ENCODE results near the gene HIVEP2.
"Not testable (repeated sequence)": the region's sequence is repeated elsewhere in the genome, so short reads cannot be mapped to it uniquely, and the experiment has no call there.

HIVEP2 gene, protein sequence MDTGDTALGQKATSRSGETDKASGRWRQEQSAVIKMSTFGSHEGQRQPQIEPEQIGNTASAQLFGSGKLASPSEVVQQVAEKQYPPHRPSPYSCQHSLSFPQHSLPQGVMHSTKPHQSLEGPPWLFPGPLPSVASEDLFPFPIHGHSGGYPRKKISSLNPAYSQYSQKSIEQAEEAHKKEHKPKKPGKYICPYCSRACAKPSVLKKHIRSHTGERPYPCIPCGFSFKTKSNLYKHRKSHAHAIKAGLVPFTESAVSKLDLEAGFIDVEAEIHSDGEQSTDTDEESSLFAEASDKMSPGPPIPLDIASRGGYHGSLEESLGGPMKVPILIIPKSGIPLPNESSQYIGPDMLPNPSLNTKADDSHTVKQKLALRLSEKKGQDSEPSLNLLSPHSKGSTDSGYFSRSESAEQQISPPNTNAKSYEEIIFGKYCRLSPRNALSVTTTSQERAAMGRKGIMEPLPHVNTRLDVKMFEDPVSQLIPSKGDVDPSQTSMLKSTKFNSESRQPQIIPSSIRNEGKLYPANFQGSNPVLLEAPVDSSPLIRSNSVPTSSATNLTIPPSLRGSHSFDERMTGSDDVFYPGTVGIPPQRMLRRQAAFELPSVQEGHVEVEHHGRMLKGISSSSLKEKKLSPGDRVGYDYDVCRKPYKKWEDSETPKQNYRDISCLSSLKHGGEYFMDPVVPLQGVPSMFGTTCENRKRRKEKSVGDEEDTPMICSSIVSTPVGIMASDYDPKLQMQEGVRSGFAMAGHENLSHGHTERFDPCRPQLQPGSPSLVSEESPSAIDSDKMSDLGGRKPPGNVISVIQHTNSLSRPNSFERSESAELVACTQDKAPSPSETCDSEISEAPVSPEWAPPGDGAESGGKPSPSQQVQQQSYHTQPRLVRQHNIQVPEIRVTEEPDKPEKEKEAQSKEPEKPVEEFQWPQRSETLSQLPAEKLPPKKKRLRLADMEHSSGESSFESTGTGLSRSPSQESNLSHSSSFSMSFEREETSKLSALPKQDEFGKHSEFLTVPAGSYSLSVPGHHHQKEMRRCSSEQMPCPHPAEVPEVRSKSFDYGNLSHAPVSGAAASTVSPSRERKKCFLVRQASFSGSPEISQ (N-terminal part only)

DNA sequence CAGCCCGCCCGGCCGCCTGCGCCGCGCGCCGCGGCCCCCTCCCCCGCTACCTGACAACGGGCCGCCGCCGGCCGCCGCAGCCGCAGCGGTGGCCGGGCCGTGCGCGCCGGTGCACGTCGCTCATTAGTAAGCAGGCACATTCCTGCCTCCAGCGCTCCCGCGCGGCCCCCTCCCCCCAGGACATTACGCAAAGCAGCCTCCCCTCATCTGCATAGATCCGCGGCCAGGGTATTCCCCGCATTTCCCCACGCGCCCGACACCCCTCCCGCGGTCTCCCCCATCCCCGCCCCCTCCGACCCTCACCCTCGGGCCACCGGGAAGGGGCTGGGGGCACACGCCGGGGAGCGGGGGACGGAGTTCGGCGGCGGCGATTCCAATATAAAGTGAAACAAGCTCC is at the start of gene HIVEP2:
TSS of gene HIVEP2 (minus strand) at position 128 of the 397 bp plus-strand sequence. CDS start 170,438 bp downstream, outside the sequence.
- DNase-seq (ENCODE audit: low read depth in 3 of 3), result peak; percentile 80 to 91 (median 81)

DNA sequence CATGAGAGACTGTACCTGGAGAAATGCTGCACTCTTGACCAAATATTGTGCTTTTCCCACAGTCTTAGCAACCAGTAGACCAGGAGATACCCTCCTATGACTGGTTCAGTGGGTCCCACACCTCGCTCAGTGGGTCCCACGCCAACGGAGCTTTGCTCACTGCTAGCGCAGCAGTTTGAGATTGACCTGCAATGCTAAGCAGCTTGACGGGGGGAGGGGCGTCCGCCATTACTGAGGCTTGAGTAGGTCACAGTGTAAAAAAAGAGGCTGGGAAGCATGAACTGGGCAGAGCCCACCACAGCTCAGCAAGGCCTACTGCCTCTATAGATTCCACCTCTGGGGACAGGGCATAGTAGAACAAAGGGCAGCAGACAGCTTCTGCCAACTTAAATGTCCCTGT is 49.0 kb upstream of the HIVEP2 start:
- no peak for DNase-seq (ENCODE audit: low read depth in 3 of 3)

DNA sequence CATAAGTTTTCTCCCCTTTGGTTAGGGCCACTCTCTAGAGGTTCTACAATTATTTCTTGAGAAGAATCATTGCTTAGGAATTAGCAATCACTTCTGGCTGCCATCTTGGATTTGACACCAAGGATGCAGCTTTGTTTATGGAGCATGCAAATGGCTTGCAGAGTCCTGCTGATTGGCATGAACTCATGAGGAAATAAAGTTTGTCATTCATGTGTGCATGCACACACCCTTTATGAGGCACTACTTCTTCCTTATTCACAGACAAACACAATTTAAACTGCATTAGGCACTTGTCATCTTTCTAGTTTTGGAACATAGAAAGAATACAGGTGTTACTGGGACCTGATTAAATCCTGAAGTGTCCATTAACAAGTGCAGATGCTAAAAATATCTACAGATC is 42.5 kb upstream of the HIVEP2 start:
- no peak for DNase-seq (ENCODE audit: low read depth in 3 of 3)

DNA sequence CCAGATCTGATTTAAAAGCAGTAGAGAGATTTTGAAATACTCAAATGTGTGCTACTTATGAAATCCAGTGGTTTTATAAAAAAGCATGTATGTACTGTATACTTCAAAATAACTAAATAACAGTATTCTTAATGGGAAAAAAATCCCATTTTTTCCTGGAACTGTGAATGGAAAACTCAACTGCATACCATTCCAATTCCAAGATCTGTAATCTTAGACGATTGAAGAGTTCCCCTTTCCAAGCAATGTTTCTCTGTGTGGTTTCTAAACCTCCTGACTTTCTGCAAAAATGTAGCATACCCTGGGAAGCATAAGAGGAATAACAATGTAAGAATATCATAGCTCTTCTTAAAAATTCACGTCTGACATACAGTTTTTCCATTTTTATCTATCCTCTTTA is 40.3 kb upstream of the HIVEP2 start:
- DNase-seq (ENCODE audit: low read depth in 3 of 3), result no peak

DNA sequence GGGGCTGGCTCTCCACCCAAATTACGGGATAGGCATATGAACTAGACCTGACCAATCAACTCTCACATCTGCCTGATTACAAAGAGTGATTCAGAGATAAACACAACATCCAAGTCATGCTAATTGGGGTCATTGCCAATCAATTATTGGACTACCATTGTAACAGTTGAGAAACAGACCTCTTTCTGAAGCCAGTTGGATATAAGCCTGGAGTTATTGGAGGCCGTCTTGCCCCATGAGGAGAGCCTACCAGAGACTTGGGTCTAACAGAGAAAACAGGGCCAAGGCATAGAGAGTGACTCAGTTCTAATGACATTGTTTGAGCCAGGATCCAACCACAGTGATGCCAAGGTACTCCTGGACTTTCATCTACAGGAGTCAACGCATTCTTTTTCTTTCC is 39.4 kb upstream of the HIVEP2 start:
- DNase-seq (ENCODE audit: low read depth in 3 of 3), result no peak

DNA sequence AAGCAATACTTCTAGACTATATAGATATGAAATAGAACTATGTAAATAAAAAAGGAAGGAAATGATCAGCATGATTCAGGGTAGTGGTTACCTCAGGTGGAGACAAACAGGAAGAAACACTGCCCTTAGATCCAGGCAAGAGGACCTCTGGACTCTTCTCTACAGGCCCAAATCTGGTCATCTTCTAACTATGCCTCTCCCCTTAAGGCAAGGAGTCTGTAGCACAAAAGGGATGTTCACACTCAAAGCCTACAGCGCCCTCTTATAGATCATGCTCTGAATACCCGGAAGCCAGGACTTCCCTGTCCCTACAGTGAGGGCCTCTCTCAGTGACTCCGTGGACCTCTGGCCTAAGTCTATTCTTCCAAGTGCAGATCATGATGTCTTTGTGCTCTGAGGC is 30.4 kb upstream of the HIVEP2 start:
- no peak for DNase-seq (ENCODE audit: low read depth in 3 of 3)

DNA sequence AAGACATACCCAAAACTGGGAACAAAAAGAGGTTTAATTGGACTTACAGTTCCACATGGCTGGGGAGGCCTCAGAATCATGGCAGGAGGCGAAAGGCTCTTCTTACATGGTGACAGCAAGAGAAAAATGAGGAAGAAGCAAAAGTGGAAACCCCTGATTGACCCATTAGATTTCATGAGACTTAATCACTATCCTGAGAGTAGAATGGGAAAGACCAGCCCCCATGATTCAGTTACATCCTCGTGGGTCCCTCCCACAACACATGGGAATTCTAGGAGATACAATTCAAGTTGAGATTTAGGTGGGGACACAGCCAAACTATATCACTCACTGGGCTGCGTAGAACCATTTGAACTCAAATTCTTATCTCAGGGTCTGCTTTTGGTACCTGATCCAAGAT is 26.0 kb upstream of the HIVEP2 start:
- not testable (repeated sequence) for DNase-seq (ENCODE audit: low read depth in 3 of 3)

DNA sequence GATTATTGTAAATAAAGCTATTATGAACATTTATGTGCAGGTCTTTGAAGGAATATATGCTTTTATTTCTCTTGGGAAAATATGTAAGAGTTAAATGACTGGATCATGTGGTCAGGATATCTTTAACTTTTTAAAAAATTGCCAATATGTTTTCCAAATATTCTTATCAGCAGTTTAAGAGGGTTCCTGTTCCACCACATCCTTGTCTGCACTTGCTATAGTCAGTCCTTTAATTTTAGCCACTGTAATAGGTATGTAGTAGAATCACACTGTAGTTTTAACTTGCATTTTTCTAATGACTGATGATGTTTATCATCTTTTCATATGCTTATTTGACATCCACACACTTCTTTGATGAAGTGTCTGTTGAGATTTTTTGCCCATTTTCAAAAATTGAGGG is 23.6 kb upstream of the HIVEP2 start:
- no peak for DNase-seq (ENCODE audit: low read depth in 3 of 3)

DNA sequence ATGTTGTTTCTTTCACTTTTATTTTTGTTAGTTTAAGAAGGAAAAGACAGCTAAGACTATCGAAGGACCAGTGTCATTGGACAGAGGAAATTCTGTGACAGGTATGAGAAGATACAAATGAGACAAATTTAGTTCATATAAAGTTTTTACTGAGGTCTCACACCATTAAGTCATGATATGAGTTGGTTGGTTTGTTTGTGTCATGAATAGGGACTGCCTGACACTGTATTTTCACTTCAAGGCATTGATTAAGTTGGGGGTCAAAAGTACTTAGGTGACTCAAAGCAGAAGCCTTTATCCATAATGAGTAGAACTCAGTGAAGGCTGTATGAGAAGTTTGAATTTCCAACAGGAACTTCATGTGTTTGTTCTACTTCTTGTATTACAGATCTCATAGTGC is 21.3 kb upstream of the HIVEP2 start:
- DNase-seq (ENCODE audit: low read depth in 3 of 3), result no peak

DNA sequence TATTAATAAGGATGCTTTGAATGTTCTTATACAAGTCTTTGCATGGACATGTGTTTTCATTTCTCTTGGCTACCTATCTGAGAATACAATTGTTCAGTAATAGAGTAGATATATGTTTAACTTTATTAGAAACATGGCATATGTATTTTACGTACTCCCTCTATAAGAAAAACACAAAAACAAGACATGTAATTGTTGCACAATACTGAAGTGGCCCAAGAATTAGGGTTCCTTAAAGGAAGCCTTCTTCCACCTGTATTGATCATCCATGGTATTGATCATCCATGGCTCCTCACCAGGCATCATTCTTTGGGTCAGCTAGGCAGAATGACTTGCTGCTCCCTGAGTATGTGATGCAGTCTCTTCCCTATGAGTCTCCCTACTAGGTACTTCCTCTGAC is 20.2 kb upstream of the HIVEP2 start:
- no peak for DNase-seq (ENCODE audit: low read depth in 3 of 3)

DNA sequence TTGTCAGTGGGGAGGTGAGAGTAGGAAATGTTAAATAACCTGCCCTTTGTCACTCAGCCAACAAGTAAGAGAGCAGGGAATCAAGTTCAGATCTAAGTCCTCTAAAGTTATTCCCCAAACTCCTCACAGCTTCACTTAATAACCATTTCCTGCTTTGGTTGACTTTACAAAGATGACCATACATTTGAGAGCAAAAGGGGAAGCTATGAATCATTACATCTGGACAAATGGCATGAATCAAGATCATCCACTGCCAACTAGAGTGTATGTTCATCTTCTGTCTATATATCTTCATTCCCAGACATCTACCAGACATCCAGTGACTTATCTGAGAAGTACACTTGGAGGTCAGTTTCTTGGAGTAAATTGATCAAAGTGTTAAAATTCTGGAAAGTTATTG is 15.1 kb upstream of the HIVEP2 start:
- DNase-seq (ENCODE audit: low read depth in 3 of 3), result no peak

DNA sequence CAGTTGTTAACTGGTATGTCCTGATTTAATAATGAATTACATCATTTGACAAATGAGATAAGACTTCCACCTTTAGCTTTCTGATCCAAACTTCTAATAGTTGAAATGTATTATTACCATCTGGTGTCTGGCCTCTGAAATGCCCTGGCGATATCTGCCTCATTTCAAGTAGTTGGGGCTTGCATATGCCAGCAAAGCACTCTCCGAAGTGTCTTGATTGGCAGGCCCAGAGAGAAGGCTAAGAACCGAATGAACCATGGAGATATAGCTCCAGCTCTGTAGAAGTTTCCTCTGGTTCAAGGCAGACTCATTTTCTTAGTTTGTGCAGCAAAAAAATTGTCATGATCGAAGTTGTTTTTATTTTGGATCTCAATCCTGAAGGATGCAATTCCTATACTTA is 13.4 kb upstream of the HIVEP2 start:
- no peak for DNase-seq (ENCODE audit: low read depth in 3 of 3)

DNA sequence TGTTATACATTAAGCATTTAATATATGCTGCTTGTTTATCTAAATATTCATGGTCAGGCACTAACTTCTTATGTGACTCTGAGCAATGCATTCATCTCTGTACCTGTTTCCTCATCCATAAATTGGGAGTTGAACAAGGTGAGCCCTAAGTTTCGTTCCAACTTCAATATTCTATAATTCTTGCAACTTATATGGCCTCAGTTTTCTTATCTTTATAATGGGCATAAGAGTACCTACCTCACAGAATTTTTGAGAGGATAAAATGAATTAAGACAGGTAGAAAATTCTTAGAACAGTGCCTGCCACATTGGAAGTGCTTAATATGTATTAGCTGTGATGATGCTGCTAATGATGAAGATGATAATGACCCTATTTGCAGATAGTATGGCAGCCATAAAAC is 11.8 kb upstream of the HIVEP2 start:
- DNase-seq (ENCODE audit: low read depth in 3 of 3), result no peak

DNA sequence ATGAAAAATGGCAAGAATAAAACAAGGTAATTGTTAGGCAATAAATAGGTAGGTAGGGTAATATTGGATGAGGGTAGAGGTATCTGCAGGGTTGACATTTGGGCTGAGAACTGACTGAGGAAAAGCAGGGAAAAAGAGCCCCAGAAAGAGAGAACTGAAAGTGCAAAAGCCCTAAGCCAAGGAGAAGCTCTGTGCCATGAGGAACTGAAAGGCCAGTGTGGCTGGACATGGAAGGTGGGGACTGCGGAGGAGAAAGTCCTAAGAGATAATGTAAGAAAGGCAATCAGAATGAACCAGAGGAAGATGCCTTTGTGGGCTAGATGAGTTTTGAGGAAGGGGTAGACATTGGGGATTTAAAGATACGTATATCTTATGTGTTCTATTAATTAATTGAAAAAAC is 9.9 kb upstream of the HIVEP2 start:
- DNase-seq (ENCODE audit: low read depth in 3 of 3), result no peak

DNA sequence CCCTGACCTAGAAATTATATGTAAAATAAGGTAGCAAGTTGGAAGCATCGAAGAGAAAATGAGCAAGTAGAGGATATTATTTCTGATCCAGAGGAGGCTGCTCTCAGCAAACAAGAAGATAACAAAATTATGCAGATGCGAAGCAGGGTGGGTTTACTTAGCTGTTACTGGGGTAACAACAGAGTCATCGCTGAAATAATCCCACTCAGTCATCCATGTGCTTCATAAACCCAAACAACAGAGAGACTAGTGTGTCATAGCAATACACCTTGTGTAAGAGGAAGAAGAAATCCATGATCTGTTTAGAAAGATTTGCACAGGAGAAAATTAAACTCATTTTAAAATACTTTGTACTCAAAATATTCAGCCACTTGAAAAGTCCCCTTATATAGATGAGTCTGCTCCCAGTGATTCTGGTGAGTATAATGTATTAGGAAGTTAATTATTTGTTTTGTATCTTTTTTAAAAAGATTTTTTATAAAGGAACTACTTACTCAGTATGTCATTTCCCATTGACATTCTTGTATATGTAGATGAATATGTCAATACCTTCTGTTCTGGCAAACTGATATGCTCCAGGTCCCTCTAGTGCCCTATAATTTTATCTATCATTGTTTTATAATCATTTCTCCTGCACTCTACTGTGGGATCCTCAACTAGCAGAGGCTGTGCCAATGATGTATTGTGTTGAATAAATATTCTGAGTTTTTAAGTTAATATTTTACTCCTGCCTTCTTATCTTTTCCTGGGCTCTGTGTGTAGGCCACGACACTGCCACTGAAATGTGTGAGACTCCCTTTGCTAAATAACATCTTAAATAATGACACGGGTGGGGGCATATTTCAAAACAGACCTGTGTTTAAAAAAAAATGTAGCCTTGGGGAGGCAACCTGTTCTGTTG is 8.6 kb upstream of the HIVEP2 start:
- no peak for DNase-seq (ENCODE audit: low read depth in 3 of 3)

DNA sequence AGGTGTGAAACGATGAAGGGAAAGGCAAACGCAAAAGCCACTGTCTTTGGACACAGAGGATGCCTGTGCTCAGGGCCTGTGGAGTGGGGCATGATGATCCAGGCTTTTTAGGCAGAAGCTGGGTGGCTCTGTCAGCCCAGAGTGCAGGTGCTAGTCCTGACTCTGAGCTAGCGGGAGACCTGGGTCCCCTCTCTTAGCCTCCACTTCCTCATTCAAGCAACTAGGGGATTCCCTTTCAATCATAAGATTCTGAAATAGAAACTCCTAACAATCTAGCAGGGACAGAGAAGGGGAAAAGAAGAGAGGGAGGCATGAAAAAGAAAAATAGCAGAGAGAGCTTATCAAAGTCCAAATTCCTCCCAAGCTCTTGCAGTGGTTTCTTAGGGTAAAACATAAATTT is 7.6 kb upstream of the HIVEP2 start:
- no peak for DNase-seq (ENCODE audit: low read depth in 3 of 3)

DNA sequence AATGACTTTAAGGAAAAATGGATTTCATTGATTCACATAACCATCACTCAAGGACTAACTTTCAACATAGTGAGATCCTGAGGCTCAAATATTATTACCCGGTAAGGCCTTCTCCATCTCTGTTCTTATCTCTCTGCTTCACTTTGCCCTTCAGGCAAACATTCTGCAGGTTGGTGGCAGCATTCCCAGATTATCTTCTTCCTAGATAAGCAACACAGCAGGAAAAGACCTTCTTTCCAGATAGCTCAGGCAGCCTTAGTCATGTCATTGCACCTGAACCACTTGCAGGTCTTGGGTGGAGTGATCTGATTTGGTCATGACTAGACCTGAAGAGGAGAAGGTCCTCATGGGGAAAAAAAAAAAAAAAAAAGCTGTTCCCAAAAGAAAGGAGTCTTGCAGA is 5.3 kb upstream of the HIVEP2 start:
- DNase-seq (ENCODE audit: low read depth in 3 of 3), result no peak

DNA sequence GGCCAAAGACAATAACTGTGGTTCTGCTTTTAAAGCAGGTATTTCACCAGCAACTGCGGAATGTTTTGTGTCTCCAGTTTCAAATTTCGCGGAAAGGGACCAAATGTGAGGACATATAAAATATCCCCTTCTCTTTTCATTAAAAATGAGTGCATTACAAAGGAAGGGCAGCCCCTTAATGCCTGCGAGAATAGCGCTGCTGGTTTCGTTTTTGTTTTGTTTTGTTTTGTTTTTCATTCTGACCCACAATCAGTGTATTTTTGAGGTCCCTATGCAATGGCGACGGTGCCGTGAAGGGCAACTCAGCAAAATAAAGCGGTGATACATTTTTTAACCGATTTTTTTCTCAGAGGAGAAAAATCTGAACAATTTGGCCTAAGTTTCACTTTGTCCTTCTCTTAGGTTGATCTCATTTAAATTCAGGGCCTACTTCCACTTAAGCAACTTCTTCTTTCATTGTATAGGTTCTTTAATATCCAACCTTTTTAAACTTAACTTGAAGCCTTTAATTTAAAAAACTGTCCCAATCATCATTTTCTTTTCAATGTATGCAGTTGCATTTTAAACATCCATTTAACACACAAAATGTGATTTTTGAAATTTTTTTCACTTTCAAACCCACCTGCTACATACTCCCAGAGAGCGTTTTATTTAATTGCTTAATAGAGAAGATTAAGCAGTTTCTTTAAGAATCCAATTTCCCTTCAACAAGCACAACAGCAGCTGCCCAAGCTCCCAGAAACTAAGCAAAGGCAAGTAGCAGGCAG is 2.9 kb upstream of the HIVEP2 start:
- peak in 1 of 3 experiments; percentile 22 for DNase-seq (ENCODE audit: low read depth in 3 of 3)

DNA sequence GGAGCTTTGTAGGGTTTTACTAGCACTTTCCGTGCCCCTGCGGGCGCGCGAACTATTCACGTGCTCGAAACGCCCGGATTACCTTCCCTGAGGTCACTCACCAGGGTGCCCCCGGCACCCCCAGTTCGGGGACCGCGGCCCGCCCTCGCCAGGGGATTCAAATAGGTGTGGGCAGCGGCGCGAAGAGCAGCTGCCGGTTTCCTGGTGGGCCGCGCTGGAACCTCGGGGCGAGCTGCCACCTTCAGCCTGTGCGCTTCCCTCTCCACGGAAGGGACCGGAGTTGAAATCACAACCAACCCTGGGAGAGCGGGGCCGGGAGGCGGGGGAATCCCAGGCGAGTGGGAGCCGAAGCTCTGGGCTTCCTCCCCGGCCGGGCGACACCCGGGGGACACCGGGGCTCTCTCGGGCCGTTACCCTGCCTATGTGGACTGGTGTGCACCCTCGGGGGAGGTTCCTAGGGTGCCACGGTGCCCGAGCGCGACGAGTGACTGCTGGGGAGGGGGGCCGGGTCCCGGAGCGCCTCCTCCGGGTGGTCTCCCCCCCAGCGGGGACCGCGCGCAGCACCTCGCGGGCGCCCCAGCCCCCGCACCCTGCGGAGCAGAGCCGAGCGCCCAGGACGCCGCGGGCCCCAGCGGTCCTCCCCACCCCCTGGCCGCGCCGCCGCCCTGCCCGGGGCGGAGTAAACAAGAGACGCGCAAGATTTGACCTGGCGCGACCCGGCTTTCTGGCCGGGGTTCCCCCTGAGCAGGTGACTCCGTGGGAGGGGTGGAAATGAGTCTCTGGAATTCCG is 2.1 kb upstream of the HIVEP2 start:
- DNase-seq (ENCODE audit: low read depth in 3 of 3), result peak; percentile 55 to 77 (median 56)

All from stimulated activated CD4-positive, alpha-beta T cell treated with anti-CD3 and anti-CD28 coated beads, TNF-alpha, amount 100 ng/mL, for 24 hours (primary cell).